Epithelial cell of esophagus (primary cell): ENCODE measurements around the gene E4F1.
A peak's percentile ranks its signal among the peaks of the same experiment; 100 is the strongest.
"Not testable (repeated sequence)": the region's sequence is repeated elsewhere in the genome, so short reads cannot be mapped to it uniquely, and the experiment has no call there.

Experiments
- DNase-seq: peaks from one replicate; pipeline ENCODE4 v3.0.0; 2010; ENCODE audit warnings: low read depth
- H3K4me3 ChIP-seq: 2 replicates; pipeline ENCODE4 v1.5.1; 2011; ENCODE audit warnings: mild to moderate bottlenecking, low read length, control low read depth
- TF ChIP-seq, protein P1 (sequence below): IDR thresholded peaks from 2 replicates; pipeline ENCODE4 v1.5.1; 2011; ENCODE audit warnings: low read depth, mild to moderate bottlenecking, low read length, control low read depth, inconsistent platforms; ENCODE audit not compliant: insufficient read depth; ENCODE audit errors: missing control alignments

The E4F1 gene

DNA sequence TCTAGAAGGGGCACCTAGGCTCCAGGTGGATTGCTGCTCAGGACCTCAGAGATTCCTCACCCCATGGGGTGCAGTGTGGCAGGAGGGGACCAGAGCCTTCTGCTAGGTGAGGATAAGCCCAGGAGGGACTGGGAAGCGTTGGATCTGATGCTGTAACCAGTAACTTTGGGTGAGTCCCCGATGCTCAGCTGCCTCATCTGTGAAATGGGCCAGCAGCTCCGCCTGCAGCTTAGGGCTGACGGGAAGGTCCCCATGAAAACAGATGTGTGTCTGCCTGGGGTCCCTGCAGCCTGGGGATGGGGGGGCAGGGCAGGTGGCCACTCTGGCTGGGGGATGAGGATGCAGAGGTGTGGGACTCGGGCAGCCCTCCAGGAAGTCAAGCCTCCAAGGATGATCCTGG, 24.3 kb upstream of the E4F1 start:
- no peak for DNase-seq
- no peak overlapping the region for H3K4me3 ChIP-seq
- TF ChIP-seq, protein P1, sequence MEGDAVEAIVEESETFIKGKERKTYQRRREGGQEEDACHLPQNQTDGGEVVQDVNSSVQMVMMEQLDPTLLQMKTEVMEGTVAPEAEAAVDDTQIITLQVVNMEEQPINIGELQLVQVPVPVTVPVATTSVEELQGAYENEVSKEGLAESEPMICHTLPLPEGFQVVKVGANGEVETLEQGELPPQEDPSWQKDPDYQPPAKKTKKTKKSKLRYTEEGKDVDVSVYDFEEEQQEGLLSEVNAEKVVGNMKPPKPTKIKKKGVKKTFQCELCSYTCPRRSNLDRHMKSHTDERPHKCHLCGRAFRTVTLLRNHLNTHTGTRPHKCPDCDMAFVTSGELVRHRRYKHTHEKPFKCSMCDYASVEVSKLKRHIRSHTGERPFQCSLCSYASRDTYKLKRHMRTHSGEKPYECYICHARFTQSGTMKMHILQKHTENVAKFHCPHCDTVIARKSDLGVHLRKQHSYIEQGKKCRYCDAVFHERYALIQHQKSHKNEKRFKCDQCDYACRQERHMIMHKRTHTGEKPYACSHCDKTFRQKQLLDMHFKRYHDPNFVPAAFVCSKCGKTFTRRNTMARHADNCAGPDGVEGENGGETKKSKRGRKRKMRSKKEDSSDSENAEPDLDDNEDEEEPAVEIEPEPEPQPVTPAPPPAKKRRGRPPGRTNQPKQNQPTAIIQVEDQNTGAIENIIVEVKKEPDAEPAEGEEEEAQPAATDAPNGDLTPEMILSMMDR, result no peak

DNA sequence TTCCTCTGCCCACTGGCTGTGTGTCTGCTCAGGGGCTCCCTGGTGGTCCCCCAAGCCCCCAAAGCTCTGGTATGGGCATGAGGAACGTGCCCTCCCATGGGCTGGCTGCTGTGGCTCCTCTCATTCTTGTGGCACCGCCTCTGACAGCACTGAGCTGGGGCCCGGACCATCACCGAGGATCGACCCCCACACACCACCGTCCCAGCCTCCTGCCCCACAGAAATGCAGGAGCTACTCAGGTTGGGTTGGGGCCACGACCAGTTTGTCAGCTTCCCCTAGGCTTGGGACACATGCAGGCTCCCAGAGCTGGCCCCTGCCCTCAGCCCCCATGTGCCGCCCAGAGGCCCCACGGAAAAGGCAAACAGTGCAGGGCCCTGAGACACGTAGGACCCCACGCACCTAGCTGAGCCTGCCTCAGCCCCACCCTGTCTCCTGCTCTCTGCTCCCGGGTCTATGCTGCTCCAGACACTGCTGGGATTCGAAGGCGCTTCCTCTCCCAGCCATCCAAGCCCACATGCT, 23.7 kb upstream of the E4F1 start:
- DNase-seq, result no peak
- H3K4me3 ChIP-seq, result no peak overlapping the region
- TF ChIP-seq, protein P1, result no peak

DNA sequence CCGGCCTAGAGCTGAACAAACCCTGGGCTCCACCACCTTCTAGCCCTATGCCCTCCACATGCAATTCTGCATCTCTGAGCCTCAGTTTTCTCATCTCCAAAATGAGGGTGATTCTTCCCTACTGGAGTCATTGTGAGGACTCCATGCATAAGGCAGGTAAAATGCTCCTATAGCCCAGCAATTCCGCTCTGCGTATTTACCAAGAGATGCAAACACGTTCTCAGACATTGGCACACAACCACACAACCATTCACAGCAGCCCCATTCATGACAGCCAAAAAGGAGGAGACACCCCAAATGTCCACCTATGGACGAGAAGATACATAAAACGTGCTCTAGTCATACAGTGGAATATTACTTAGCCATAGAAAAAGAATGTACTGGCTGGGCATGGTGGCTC, 23.1 kb upstream of the E4F1 start:
- TF ChIP-seq, protein P1, result no peak
- H3K4me3 ChIP-seq, result no peak overlapping the region
- DNase-seq, result no peak

DNA sequence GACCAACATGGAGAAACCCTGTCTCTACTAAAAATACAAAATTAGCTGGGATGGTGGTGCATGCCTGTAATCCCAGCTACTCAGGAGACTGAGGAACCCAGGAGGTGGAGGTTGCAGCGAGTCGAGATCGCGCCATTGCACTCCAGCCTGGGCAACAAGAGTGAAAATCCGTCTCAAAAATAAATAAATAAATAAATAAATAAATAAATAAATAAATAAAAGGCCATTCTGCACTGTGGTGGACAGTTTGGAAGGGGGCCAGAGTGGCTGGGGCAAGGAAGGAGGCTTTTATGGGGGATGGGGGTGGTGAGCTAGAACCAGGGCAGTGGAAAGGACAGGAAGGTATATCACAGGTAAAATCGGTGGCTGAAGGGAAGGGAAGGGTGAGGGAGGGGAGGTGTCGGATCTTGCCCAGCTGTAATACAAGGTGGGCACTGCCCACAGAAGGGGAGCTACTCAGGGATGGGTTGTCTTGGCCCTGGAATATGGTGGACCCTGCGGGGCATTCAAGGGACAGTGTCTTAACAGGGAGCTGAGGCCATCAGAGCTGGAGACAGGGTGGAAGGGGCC, 20.2 kb upstream of the E4F1 start:
- H3K4me3 ChIP-seq, DNase-seq: not testable (repeated sequence)

DNA sequence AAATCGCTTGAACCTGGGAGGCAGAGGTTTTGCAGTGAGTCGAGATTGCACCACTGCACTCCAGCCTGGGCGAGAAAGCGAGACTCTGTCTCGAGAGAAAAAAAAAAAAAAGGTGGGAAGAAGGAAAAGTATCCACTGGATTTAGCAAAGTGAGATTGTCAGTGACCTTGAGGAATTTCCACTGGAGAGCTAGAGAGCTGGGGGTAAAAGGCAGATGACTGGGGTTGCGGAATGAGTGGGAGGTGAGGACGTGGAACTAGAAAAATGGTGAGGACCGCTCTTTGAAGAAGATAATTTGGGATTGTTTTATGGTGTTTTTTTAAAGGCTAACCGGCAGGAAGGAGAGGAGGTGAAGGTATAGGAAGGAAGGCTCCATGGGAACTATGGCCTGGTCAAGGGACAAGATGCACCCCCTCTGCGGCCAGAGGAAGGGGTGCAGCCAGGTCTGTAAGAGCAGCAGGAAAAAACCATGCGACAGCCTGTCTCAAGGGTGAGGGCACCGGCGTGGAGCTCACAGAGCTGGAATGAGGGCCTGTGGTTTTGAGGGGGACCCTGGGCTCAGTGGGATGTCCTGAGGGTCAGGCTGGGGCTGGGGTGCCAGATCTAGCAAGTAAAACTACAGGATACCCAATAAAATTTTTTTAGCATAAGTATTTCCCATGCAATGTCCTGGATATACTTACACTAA, 18.8 kb upstream of the E4F1 start:
- TF ChIP-seq, protein P1, result no peak
- DNase-seq, result no peak
- peak overlapping the region; percentile 69 for H3K4me3 ChIP-seq

DNA sequence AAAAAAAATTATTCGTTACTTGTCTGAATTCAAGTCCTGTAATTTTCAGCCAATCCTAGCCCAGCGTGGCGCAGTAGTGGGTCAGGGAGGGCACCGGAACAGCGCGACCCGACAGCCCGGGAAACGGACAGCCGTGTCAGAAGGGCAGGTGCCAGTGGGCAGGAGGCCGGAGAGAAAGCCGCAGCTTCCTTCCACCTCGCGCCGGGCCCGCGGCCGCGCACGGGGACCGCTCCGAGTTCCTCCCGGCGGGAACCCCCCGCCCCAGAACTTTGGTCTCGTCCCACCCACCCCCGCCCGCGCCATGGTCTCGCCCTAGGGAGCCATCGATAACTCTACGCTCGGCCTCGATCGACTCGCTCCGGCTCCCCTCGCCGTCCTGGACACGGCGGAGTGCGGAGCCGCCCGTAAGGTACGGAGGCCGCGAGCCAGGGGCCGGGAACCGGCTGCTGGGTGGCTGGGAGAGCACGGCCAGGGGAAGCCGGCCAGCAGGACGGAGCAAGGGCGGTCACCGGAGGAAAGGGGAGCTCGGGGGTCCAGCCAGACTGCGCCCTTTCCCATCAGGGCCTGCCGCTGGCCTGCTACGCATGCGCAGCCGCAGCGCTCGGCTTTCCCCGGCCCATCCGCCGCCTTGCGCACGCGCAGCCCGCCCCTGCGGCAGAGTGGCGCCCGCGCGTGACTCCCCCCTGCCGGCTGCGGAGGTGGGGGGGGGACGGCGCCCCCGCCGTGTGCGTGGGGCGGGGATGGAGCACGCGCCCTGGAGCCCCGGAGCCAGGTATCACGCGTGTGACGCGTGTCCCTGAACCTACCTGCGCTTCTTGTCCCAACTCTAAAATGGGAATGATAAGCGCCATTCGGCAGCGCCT, 18.1 kb upstream of the E4F1 start, which contains the start of gene MLST8:
Gene MLST8, plus strand, starts transcription at position 351 of the 863 bp plus-strand sequence. CDS start 632 bp downstream, outside the sequence.
- H3K4me3 ChIP-seq, result peak within 1 kb of the TSS; percentile 69
- peak; percentile 84 for DNase-seq
- TF ChIP-seq, protein P1, result no peak

DNA sequence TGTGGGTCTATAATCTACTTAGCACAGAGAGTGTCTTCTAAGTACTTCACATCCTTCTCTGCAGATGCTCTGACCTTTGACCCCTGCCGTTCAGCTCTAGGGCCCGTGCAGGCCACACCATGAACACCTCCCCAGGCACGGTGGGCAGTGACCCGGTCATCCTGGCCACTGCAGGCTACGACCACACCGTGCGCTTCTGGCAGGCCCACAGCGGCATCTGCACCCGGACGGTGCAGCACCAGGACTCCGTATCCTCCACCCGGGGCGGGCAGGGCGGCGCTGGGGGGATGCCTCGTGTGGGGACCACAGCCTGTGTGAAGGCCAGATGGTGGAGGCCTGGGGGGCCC, 17.5 kb upstream of the E4F1 start:
- TF ChIP-seq, protein P1, result no peak
- H3K4me3 ChIP-seq, result peak overlapping the region; percentile 69
- DNase-seq, result no peak
